ENCODE data around the gene MRPS23. TPM values are rescaled to one million over a fixed set of nuclear protein-coding genes. Genes with fewer than 3 reads are reported as not detected.
A peak's percentile ranks its signal among the peaks of the same experiment; 100 is the strongest.

The MRPS23 gene
- total and polyA plus RNA-seq, 2 of the 8 experiments (the other 6 are each of a cell fraction or from before 2014, with no cell fraction given) = 38.6 to 60.4 TPM

- H3K36me3 ChIP-seq (ENCODE audit: control insufficient read depth in 2 of 4, insufficient read depth in 4 of 4, low read length in 3 of 4) = no peaks in the 10 kb centered on the region; a peak in 1 of 8 replicates
- H2AFZ ChIP-seq (ENCODE audit: low read length) = 0 out of 2 replicates have a peak overlapping the region, but pooled peaks have one; percentile 42
- WGBS, 2 experiments (ENCODE audit: extremely low coverage in 1 of 2, insufficient coverage in 1 of 2, insufficient read length in 1 of 2, insufficient replicate concordance in 2 of 2, low coverage in 1 of 2, low lambda C conversion rate in 2 of 2, missing lambda C conversion rate in 1 of 2) = 82% methylated on average over 6 of the region's 6 CpGs; no CpG with 5 or more reads in 1 of the 2 experiments
- H2BK5ac ChIP-seq (ENCODE audit: low read depth, low read length) = 0 out of 2 replicates have a peak overlapping the region, but pooled peaks have one; percentile 29
- no peak overlapping the region for H3K4me2 ChIP-seq (ENCODE audit: insufficient read depth in 1 of 2, low read depth in 2 of 2, low read length in 2 of 2)
- CTCF ChIA-PET (ENCODE audit: partially characterized antibody) = interaction anchor here (0.6 to 19.8 kb wide), 16 partner anchors 8 to 256 kb away, joined by 3 to 384 read pairs (median 33); partner anchors contain the start of gene CUEDC1
- no peak overlapping the region for H3K56ac ChIP-seq (replicated peaks; ENCODE audit: insufficient read length, low read depth, low read length)
- peaks cover 0 to 6% (median 2%) of the 10 kb centered on the region in 4 experiments; a peak in 2 of 7 replicates for H3K4me1 ChIP-seq (replicated peaks in 1 of 4; ENCODE audit: control insufficient read depth in 3 of 4, insufficient read depth in 4 of 4, low read length in 3 of 4)
- peaks cover 3% of the 10 kb centered on the region for H3K23me2 ChIP-seq (ENCODE audit: low read depth, low read length)
- H3K23ac ChIP-seq (ENCODE audit: insufficient read length) = no peak overlapping the region
- no peak overlapping the region for H3K14ac ChIP-seq (ENCODE audit: insufficient read length)
- no peak overlapping the region for H3K4ac ChIP-seq (replicated peaks; ENCODE audit: insufficient read length, low read depth, low read length)
- peaks cover 0 to 4% (median 3%) of the 10 kb centered on the region in 4 experiments; a peak in 4 of 7 replicates for H3K27me3 ChIP-seq (replicated peaks in 1 of 4; ENCODE audit: control insufficient read depth in 3 of 4, extremely low read depth in 1 of 4, insufficient read depth in 3 of 4, low read length in 3 of 4)
- H4K91ac ChIP-seq (replicated peaks; ENCODE audit: insufficient read length, low read length) = no peak overlapping the region
- POLR2A ChIA-PET (ENCODE audit: partially characterized antibody) = interaction anchor here (0.6 to 32.5 kb wide), 6 partner anchors 9 to 142 kb away, joined by 3 to 672 read pairs (median 3); partner anchors contain the start of genes SRSF1 and VEZF1
- no peak overlapping the region for H2BK20ac ChIP-seq (ENCODE audit: low read length)
- peak in 1 of 2 experiments; percentile 43 for DNase-seq (ENCODE audit: low read depth in 1 of 2, low spot score in 2 of 2)
- no peak overlapping the region for H2AK5ac ChIP-seq (ENCODE audit: low read depth, low read length)
- H2BK12ac ChIP-seq (ENCODE audit: low read depth, low read length) = no peak overlapping the region
- no peaks in the 10 kb centered on the region for H3K79me1 ChIP-seq (ENCODE audit: low read depth, low read length)
- H4K5ac ChIP-seq (ENCODE audit: insufficient read length, low read depth, low read length) = no peak overlapping the region
- no peak for FAIRE-seq
- no peak overlapping the region for H3K27ac ChIP-seq (ENCODE audit: low read depth, low read length)
- H2BK120ac ChIP-seq (replicated peaks; ENCODE audit: low read depth, low read length) = no peak overlapping the region
- H3K9ac ChIP-seq (replicated peaks in 1 of 4; ENCODE audit: extremely low read depth in 1 of 4, low read depth in 3 of 4, low read length in 3 of 4) = no peak overlapping the region
- no peaks in the 10 kb centered on the region for H3K9me3 ChIP-seq (ENCODE audit: insufficient read depth in 2 of 2, low read depth in 1 of 2, low read length in 1 of 2)
- no peaks in the 10 kb centered on the region for H4K20me1 ChIP-seq (replicated peaks in 1 of 2; ENCODE audit: control insufficient read depth in 1 of 2, insufficient read depth in 2 of 2, low read length in 2 of 2)
- H4K8ac ChIP-seq (ENCODE audit: extremely low read depth, insufficient read depth, low read length) = peak overlapping the region; percentile 42; the same call in 1 of the 2 replicates
- no peak overlapping the region for H3K18ac ChIP-seq (ENCODE audit: extremely low read depth, low read length)
- H3K4me3 ChIP-seq (ENCODE audit: extremely low read depth in 1 of 4, insufficient read depth in 2 of 4, low read depth in 3 of 4, low read length in 4 of 4) = no peak overlapping the region
- no peak overlapping the region for H2BK15ac ChIP-seq (ENCODE audit: low read length)
- H3K79me2 ChIP-seq (ENCODE audit: control insufficient read depth in 1 of 2, insufficient read depth in 2 of 2, low read length in 2 of 2) = no peaks in the 10 kb centered on the region
- no peak for TF ChIP-seq CTBP2 (IDR thresholded peaks at IDR 0.05; ENCODE audit: borderline replicate concordance, insufficient read depth, insufficient read length, low read length)
- no peak for TF ChIP-seq RAD21 (IDR thresholded peaks at IDR 0.05 in 1 of 2, conservative IDR thresholded peaks at IDR 0.05 in 1 of 2; ENCODE audit: low read depth in 2 of 2, low read length in 2 of 2)
- TF ChIP-seq TEAD4 (IDR thresholded peaks at IDR 0.05; ENCODE audit: low read depth, low read length) = no peak
- TF ChIP-seq RFX5 (IDR thresholded peaks at IDR 0.05; ENCODE audit: borderline replicate concordance, low read depth, low read length) = no peak
- TF ChIP-seq CBX8 (IDR thresholded peaks at IDR 0.05; ENCODE audit: borderline replicate concordance, low read depth, low read length) = no peak
- no peak for TF ChIP-seq TCF12 (IDR thresholded peaks at IDR 0.05; ENCODE audit: low read depth, low read length)
- no peak for TF ChIP-seq POU5F1 (IDR thresholded peaks at IDR 0.05; ENCODE audit: low read depth, low read length)
- TF ChIP-seq BACH1 (IDR thresholded peaks at IDR 0.05; ENCODE audit: low read length) = no peak
- no peak for TF ChIP-seq NANOG (IDR thresholded peaks at IDR 0.05; ENCODE audit: insufficient read depth, low read depth, low read length, poor library complexity, severe bottlenecking)
- no peak for TF ChIP-seq KDM5A (IDR thresholded peaks at IDR 0.05; ENCODE audit: low read length)
- no peak for TF ChIP-seq JUN (IDR thresholded peaks at IDR 0.05; ENCODE audit: low read depth, low read length)
- TF ChIP-seq YY1 (IDR thresholded peaks at IDR 0.05; ENCODE audit: low read depth, low read length) = no peak
Measured at GRCh38 chr17:57855391-57856035, 5.7 kb upstream of the MRPS23 start.
